ENCODE results near the gene ALK.

The ALK gene

DNA sequence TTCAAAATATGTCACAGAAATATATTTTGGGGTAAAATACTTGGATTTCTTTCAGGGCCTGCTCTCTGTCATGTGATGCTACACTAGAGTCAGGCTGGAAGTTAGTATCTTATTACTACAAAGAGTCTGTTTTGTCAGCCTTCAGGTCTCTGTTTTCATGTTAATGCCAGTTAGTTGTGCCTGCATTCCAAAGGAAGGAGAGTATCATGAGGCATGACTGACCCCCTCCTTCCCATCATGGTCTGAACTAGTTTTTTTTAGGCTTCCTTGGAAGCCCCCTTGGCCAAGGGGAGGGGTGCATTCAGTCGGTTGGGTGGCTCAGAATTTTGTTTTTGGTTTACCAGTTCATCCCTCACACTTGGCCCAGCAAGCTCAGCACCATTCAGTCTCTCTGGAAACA is 318.0 kb downstream of the ALK start:
- DNase-seq = no peak

DNA sequence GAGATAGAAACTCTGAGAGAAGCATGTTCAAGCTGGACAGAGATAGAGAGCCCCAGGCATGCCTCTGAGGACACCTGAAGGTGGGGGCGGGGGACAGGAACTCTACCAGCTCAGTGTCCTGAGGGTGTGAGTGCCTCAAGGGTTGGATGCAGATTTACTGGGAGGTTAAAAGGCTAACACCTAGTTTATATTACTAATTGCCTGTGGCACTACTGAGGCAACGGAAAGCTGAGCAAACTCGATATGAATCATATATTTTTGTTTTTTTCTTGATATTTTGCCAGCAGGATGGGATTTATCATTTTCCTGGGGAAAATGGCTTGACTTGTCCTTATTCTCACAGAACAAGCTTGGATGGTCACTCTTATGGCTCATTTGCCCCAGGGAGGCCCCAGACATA is 319.5 kb downstream of the ALK start:
- no peak for DNase-seq

DNA sequence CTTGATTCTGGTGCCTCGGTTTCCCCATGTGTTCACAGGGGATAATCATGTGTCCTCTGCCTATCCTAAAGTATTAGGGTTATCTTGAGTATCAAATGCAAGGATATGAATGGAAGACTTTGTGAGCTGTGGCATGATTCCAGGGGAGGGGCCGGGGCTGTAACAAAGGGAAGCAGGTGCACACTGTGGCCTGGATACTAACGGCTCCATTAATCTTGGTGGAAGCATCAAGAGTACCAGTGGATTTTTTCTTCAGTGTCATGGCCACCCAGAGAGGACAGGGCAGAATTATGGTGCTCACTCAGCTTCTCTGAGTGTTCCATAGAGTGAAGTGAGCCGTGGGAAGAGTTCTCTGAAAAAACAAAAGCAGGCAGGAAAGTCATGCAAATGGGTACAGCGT is 320.1 kb downstream of the ALK start:
- DNase-seq = no peak

DNA sequence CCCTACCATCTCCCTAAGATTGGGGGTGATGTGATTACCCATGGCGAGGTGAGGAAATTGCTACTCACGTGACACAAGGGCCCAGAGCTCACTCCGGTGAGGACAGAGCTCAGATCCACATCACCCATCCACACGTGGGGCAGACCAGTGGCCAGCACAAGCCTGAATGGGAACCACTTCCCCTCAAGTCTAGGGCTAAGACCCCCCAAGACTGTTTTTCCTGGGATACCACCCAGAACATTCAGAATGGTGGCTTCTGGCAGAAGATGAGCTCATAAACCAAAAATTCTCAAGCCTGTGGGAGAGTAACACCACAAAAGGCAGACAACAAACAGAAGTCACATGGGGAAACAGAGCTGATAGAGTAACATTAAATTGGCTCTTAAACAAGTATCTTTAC is 321.4 kb downstream of the ALK start:
- no peak for DNase-seq

DNA sequence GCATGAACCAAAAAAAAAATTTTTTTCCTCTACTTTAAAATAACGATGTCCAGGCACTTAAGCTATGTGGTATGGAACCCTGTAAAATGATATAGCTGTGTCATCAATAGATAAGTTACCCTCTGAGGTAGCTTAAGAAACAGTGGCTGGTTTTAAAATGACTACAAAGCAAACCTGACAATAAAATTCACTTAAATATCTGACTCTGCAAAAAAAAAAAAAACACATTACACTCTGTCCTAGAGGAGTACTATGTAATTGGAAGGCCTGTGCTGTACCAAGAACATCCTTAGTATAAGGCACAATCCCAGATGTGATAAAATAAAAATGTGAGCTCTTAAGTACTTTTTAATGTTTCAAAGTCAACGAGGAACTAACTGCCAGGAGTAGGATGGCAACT is 322.4 kb downstream of the ALK start:
- DNase-seq = no peak

DNA sequence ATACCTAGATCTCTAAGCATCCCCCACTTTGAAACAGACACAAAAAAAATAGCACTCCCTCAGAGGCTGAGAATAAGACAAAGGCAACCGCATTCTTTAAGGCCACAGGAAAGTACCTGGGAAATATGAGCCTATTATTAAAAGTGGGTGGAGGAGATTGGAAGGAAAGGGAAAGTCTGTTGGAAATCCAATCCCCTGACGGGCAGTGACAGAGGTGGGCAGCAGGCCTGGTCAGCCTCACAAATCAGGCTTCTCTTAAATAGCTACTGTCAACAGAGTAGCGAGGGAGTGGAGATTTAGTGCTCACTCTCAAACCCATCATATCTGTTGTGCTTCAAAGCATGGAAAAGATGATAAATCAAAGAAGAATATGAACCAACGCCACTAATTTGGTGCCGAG is 324.4 kb downstream of the ALK start:
- DNase-seq = no peak

DNA sequence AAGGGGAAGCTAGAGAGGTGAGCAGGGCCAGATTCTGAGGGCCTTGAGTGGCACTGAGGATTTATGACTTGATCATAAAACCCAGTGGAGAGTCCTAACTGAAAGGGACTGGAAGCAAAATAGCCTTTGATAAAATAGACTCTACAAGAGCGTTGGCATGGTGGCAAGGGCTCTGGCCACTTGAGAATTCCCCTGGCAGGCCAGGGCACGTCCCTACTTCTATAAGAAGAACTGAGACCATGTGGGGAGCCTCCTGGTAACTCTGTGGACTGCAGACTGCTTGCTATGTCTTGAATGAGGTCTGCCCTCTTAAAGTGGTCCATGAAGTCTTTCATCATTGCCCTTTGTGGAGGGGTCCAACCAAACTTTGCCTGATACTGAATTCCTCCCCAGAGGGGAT is 324.8 kb downstream of the ALK start:
- DNase-seq = no peak

DNA sequence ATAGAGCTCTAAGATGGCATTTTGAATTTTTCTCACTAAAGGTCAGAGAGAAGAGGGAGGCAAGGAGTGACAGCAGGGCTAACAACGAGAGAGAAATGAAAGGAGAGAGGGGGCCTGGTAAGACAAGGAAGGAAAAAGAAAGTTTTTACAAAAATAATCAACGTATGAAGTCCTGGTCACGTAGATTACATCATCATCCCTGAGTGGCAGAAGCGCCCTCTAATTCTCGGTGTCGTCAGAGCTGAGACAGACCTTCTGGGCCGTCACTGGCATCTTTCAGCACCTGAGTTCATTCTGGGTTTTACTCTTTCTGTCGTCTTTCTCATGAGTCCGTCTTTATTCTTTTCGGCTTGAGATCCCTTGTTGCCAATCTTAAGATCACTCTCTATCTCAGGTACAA is 329.8 kb downstream of the ALK start:
- no peak for DNase-seq

DNA sequence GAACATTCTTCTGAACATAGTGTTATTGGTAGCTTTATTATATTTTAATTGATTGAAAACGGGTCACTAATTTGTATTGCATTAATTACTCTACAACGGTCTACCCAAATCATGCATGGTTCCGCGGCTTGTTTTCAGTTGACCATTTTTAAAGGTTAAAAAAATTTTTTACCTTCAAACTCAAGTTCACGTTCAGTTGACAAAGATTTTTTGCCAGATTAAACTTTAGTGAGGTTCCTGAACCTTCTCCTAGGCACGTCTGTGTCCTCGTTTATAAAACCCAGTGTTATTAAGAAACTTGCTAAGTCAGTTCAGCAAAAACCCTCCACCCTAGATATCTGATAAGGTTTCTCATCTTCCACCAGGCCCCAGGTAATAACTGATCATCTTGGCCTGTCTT is 331.2 kb downstream of the ALK start:
- DNase-seq = no peak

DNA sequence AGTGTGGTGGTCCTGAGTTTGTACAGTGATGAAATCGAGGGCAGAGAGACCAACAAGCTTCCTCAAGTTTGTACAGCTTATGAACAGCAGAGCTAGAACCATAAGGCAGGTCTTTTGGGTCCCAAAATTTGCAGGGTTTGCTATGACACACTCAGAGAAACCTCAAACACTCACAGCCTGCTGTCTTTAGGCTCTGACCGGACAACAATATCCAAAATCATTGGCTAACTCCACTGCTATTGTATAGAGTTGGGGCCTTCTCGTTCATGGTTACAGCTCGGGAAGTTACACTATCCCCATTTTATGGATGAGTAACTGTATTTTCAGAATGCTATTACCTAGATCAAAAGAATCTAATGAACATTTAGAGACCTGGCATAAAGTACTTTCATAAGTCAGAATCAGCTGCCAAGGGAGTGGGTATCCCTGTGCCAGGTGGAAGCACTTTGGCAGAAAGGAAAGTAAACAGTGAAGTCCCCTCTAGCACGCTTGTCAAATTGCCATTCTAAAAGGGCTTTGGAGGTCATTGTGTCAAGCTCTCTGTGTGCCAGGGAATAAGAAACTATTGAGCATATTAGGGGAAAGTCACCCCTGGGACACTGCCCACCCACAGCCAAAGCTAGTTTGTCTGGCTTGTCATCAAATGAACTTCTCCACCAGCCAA is 331.8 kb downstream of the ALK start:
- peak; percentile 11 for DNase-seq

DNA sequence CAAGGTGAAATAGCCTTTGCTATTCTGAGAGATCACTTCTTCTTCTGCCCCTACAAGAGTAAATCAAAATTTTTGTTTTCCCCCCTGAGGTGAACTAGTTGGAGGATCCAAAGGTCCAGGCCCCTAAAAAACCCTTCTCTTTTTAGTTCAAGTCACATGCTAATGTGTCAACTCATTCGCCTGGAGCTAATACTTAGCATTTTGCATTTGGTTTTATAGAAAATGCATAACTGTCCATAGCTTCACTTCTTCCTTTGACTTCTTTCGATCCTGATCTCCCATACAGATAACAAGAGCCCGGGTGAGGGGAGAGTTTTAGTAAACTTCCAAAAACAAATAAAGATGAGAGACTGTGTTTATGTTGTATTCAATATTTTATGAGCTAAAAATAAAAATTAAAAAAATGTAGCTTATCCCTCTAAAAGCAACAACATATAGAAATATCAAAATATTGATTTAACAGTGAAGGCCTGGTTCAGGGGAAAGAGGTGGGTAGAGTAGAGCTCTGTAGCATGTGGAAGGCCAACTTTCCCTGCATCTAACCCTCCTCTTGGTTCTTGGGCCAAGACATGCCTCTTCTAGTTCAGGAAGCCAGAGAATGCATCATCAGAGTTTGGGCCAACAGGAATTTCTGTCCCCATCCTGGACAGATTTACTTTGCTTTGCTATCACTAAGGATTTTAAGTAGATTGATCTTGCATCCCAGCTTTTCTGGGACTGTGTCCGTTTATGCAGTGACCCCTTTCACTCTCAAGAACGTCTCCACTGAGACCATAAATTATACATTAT is 333.8 kb downstream of the ALK start:
- no peak for DNase-seq

DNA sequence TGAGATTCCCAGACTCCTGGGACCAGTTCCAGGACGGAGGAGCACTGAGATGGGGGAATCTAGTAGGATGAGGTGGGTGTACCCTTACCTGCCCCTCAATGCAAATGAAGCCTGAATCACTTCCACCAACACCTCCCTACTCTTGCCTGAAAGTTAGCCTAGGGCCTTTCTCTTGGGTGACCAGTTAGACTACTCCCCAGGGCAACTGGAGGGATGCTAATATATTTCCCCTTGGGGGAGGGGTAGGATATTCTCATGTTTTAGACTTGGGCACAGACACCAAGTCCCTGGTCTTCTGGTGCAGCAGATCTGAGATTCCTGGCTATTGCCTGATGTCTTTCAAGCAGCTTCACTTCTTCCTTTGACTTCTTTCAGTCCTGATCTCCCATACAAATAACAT is 334.5 kb downstream of the ALK start:
- no peak for DNase-seq

DNA sequence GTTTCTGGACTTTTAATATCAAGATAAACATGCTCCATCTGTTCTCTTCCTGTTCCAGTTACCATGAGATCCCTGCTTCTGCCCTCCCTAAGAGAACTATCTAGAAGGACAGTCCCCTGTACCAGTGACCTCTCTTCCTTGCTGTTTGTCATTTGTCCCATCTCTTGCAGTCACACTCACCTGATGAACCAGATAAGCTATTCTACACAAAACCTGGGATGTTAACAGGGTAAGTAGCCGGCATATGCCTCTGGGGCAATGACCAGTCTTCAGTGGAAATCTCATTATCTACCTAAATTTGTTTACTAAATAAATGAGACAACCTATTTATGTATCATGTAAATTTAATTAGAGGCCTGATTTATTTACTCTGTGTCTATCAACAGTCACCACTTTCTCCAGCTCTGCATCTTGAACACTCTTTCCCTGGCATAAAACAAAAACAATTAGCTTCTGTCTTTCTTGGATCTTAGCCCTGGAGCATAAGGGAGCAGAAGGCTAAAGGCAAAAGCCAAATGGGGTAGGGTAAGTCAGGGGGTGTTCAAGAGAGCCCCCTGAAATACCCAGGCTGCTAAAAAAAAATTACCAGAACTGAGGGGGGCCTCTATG is 337.7 kb downstream of the ALK start:
- DNase-seq = no peak

DNA sequence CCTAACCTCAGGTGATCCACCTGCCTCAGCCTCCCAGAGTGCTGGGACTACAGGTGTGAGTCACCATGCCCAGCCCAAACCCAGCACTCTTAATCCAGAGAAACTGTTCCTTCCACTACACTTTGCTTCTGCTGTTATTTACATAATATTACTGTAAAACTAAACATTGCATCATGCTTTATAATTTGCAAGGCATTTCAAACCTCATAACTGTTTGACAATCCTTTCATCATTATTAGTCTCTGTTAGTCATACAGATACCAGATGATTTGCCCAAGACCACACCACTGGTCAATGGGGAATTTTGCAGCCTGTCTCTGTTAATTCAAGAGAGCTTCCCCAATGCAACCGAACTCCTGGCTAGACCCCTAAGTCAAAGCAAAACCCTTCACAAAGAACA is 338.3 kb downstream of the ALK start:
- DNase-seq = no peak

DNA sequence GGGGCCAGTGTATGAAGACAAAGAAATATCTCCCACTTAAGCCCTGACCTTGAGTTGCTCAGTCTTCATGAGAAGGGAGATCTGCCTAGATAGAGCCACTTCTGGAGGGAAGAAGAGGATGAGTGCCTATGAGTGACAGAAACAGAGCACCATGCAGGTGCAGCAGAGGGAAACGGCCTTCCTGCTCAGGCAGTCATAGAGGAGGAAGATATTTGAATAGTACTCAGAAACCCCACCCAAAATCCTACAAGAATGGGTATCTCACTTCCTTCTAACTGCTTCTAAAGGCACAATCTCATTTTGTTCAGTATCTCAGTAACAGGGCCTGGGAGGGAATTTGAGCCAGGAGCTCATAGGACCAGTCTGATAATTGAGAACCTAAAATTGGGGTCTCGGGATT is 339.3 kb downstream of the ALK start:
- no peak for DNase-seq

DNA sequence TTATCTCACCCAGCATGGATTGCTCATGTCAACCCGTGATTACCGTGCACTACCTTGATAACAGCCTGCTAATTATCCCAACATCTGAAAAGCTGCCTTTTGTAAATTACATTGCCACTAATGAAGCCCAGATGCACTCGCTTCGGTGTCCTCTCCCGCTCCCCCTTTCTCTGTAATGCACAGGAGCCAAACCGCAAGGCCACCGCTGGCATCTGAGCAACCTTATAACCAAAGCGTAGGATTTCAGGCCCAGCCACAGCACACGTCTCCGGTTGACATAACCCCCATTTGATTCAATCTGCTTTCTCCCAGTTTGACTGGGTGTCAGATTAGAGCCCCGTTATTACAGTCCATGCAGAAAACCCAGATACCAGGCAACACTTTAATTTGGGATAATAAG is 341.2 kb downstream of the ALK start:
- no peak for DNase-seq

DNA sequence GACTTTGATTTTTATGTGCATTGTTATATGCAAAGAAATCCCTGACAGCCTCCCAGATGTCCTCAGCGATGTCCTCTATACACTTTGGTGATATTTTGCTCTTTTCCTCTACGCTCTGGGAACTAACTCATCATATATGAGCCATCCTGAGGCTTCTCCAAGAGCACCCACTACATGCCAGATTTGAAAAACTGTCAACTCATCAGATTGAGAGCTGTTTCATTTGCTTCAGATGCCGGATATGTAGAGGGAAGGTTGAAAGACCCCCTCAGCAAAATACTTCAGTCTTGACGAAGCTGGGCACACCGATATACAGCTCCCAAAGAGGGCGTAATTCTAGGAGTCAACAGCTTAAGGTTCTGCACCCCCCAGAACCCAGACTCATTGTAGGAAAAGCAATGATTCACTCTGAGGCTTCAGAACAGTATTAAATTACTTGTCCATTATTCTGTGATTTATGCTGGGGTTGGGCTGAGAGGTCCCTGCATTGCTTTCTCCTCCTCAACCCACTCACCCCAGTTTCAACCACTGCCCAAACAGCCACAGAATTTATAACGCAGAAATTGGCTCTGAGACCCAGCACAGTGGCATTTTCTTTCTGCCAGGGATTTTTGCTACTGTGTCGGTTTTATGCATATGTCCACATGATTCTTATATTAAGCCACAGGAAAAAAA is 341.8 kb downstream of the ALK start:
- no peak for DNase-seq

DNA sequence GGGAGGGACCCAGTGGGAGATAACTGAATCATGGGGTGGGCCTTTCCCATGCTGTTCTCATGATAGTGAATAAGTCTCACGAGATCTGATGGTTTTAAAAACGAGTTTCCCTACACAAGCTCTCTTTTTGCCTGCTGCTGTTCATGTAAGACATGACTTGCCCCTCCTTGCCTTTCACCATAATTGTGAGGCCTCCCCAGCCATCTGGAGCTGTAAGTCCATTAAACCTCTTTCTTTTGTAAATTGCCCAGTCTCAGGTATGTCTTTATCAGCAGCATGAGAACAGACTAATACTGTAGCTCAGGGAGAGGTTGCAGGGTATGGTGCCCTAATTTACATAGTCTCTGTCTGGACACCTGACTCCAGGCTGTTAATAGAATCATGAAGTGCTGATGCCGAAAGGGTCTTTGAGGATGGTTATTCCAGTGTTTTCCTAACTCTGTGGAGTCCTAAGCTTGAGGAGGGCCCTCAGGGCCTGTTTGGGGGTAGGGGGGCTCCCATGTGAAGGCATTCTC is 343.2 kb downstream of the ALK start:
- no peak for DNase-seq

DNA sequence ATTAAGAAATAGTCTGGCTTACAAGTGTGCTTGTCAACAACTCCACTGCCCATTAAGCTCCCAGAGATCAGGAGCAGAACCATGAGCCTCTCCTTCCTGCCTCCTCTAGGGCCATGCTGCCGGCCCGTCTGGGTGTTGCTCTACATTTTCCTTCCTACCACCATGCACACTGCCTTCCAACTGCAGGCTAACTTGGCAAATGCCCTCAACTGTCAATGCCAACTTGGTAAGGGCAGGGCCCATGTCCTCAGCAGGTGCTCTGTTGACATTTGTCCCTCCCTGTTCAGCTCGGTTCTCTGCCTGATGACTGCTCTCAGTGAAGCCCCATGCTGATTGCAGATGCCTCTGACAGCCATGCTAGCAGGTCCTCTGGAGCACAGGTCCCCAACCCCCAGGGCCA is 345.2 kb downstream of the ALK start:
- no peak for DNase-seq

DNA sequence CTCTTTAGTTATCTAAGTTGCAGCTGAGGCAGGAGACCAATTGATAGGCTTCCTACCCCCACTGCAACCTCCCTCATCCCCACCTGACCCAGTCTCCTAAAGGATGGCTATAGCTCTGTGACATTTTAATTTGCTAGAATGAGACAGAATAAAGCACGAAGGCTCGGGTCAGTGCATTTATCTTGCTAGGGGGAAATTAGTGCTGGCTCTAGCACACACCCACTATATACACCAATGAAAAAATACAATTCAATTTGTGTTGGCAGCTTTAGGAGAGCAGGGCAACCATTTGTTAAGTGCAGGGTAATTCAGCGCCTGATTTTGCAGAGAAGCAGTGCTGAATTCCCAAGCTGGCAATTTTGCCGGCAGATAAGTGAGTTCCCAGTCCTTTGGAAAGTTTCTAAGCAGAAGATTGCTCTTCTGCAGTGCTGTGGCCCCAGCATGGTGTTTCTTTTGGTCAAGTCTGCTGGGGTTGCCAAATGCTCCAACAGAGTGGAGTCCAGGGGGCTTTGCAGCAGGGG is 346.0 kb downstream of the ALK start:
- no peak for DNase-seq

DNA sequence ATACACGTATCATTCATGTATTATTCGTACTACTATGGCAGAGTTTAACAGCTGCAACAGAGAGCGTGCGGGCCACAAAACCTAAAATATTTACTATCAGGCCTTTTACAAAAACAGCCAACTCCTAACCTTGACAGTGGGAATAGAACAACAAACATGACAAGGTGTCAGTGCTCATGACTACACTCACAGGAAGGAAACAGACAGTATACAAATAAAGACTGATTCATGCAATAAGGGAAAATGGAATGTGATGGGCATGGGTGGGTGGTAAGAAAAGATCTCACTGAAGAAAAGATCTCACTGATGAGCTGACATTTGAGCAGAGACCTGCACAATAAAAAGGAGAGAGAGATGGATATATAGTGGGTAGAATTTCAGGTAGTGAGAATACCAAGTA is 347.8 kb downstream of the ALK start:
- no peak for DNase-seq

DNA sequence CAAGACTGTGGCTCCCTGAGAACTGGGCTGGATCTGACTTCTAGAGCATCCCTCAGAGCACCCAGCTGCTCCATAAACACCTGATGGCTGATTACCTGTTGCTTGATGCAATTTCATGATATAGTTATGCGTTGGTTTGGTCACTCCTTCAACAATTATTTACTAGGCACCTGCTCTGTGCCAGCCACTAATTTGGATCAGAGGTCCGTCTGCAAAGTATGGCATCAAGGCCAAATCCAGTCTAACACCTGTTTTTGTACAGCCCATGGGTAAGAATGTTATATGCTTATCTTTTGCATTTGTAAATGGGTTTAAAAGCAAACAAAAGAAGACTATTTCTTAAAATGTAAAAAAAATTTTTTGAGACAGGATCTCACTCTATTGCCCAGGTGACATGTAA is 348.2 kb downstream of the ALK start:
- no peak for DNase-seq

DNA sequence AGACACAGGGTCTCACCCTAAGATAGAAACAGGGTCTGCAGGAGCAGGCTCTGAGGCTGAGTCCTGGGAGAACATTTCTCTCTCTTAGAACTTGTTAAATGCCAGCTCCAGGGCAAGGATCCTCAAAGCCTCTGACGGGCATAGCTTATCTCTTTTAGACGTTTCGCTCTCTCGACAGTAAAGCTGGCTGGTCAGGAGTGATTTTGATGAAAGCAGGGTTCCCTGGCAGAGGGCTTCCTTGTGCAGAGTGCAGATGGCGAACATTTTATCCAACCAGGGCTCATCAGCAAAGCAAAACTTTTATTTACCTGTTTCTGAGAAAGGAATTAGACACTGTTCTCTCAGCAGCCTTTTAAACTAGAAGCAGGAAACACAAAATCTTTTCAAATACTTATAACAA is 350.8 kb downstream of the ALK start:
- no peak for DNase-seq

All from NCI-H2029 (cell line).